HG02610 (cell line): ENCODE measurements around the gene PIGC.
"Not testable (repeated sequence)": the region's sequence is repeated elsewhere in the genome, so short reads cannot be mapped to it uniquely, and the experiment has no call there.

Source experiments
- ATAC-seq: cut with Tn5 transposase; IDR thresholded peaks from one replicate; pipeline ENCODE4 v1.9.1; 2021; ENCODE audit warnings: mild to moderate bottlenecking, moderate library complexity; ENCODE audit not compliant: unreplicated experiment

PIGC gene

DNA sequence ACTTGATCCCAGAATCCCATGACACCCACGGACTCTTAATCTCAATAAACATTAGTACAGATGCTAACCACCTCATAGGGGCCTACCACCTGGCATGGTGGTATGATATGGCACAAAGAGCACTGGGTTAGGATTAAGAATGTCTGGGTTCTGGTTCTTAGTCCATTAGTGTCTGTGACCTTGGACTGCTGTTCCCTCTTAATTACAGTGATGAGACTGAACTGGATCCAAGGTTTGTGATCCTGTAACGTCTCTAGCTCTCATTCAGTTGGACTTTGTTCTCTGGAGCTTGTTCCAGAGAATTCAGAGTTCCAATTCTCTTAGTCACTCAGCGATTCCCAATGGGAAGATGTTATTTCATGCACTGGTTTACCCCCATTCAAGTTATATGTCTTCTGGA lies 23.6 kb upstream of the PIGC start:
- ATAC-seq, result no peak

- no peak for ATAC-seq
These were observed 23.0 kb upstream of the PIGC start for GRCh38 chr1:172466795-172467407.

- ATAC-seq, result no peak
These were observed 21.7 kb upstream of the PIGC start for GRCh38 chr1:172465617-172466016.

DNA sequence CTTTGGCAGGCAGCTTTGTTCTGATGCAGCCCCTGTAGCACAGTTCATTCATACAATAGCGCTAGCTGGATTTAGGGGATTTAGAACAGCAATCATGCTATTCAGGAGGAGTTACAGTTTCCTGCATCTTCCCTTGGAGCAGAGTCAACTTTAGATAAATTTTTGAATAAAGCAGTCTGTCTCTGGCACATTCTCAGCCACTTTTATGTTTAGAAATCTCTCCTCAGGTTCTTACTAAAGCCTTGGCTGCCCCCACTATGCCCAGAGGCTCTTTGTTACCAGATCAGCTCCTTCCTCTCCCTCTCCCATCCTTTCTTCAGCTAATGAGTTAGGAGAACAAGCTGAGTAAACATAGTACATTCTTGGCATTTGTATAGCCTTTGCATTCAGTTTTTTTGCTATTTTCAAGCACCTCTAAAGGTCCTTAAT lies 17.0 kb upstream of the PIGC start:
- no peak for ATAC-seq

DNA sequence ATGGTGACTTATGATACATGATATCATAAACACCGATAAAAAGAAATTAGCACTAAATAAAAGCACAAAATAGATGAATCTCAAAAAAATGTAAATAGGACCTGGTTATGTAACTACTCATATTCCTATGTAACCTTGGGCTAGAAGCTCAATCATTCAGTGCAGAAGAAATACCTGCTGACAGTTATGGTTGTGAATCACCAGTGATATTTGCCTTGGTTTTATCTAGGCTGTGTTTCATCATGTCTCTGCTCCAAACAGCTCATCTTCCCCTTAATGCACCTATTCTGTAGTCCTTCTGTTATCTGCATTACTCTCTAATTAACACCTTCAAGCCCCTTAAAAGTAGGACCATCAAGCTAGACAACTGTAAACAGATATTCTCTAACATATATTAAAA lies 16.3 kb upstream of the PIGC start:
- no peak for ATAC-seq

- ATAC-seq, result no peak
These were observed 13.7 kb upstream of the PIGC start for GRCh38 chr1:172457479-172458130.

DNA sequence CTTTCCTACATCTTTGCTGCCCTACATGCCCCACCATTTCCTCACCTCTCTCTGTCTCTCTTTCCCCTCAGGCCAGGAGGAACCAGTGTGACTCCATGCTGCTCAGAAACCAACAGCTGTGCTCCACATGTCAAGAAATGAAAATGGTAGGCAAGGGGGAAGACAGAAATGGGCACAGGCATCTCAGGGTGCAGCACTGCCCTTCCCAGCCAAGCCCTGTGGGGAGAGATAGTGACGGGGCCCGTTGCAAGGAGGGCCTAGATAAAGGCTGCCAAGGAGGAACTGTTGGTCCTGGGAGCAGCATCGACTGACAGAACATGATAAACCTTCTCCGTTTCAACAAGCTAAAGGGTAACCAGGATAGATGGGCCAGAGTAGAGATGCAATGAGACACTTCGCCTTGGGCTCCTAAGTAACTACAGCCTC lies 12.5 kb upstream of the PIGC start:
- ATAC-seq, result no peak

GRCh38 chr1:172455451-172455850 lies 11.6 kb upstream of the PIGC start:
- no peak for ATAC-seq

DNA sequence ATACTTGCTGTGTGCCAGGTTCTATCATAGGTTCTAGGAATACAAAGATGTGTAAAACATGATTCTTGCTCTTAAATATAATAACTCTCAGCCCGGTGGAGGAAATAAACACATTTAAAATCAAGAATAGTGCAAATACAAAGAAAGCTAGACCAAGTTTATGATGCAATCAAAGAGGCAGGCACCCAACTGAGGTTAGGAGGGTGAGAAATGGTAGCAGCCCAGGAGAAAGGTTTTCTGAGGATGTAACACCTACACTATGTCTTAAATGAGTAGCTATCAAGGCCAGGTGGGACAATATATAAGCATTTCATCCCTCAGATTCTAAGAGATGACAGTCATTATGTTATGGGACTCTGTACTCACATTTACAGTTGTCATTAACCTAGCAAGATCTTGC lies 9.7 kb upstream of the PIGC start:
- no peak for ATAC-seq

DNA sequence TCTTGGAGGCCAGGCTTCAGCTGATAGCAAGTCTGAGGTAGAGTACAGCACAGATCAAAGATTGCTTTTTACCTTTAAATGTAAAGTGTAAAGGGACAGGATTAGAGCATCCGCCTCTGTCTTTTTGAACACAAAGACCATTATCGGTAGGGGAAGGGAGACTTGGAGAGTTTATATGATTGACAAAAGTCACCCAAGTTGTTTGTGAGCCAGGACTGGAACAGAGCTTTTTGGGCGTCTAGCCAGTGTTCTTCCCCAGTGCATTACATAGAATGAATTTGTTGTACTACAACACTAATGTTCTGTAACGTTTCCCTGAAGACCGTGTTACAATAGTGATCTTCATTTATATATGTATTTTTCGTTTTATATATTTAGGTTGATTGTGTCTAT lies 9.3 kb upstream of the PIGC start:
- no peak for ATAC-seq

- ATAC-seq, result no peak
These were observed 8.8 kb upstream of the PIGC start for GRCh38 chr1:172452536-172453152.

- ATAC-seq, result no peak
These were observed 7.2 kb upstream of the PIGC start for GRCh38 chr1:172451002-172451443.

DNA sequence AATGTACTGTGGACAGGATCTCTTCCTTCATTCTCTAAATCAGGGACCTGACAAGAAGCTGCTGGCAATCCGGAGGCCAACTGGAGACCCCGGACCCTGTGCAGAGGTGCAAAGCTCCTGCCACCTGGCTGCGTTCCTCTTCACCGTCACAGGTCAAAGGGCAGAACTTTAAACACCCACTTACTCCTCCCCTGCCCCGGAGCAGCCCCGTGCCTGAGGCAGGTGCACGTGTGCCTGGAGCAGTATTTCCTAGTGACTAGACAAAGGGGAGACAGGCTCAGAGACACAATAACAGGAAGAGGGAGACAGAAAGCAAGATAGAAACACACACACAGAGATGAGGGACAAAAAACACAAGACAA lies 6.6 kb upstream of the PIGC start:
- no peak for ATAC-seq

GRCh38 chr1:172449585-172450523 lies 6.0 kb upstream of the PIGC start:
- ATAC-seq, result peak; percentile 79

DNA sequence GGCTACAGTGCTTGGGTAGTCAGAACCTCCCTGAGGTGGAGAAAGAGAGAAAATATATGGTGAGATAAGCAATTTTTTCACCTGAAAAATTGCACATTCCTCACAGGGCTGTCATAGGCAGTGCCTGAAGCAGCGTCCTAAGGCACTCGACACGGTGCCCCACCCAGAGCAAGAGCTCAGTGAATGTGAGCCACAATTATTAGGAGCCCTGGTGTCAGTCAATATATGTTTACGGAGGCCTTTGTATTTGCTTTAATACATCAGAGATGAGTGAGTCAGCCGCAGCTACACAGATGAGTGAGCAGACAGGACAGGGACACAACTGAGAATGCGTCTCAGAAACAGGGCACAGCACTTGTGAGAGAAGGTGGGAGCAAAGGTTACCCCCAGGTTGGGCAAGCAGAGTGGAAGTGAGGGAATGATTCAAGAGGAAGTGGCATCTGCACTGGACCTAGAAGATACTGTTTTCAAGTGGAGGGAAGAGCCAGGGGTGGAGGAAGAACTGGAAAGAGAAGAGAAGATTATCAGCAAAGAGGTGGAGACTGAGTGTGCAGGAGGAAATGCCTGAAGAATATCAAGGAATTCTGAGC lies 5.2 kb upstream of the PIGC start:
- no peak for ATAC-seq

GRCh38 chr1:172447641-172448040 lies 3.8 kb upstream of the PIGC start:
- no peak for ATAC-seq

GRCh38 chr1:172446547-172446946 lies 2.7 kb upstream of the PIGC start:
- ATAC-seq, result no peak

- no peak for ATAC-seq
These were observed 865 bp downstream of the PIGC start for GRCh38 chr1:172442843-172443565.

GRCh38 chr1:172442404-172442803 lies 1.5 kb downstream of the PIGC start:
- ATAC-seq, result no peak

DNA sequence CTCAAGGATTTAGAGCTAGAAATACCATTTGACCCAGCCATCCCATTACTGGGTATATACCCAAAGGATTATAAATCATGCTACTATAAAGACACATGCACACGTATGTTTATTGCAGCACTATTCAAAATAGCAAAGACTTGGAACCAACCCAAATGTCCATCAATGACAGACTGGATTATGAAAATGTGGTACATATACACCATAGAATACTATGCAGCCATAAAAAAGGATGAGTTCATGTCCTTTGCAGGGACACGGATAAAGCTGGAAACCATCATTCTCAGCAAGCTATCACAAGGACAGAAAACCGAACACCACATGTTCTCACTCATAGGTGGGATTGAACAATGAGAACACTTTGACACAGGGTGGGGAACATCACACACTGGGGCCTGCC lies 6.7 kb downstream of the PIGC start:
- not testable (repeated sequence) for ATAC-seq
